ENCODE measurements around the gene CPNE5.
"Not testable (repeated sequence)": the region's sequence is repeated elsewhere in the genome, so short reads cannot be mapped to it uniquely, and the experiment has no call there.

The CPNE5 gene

DNA sequence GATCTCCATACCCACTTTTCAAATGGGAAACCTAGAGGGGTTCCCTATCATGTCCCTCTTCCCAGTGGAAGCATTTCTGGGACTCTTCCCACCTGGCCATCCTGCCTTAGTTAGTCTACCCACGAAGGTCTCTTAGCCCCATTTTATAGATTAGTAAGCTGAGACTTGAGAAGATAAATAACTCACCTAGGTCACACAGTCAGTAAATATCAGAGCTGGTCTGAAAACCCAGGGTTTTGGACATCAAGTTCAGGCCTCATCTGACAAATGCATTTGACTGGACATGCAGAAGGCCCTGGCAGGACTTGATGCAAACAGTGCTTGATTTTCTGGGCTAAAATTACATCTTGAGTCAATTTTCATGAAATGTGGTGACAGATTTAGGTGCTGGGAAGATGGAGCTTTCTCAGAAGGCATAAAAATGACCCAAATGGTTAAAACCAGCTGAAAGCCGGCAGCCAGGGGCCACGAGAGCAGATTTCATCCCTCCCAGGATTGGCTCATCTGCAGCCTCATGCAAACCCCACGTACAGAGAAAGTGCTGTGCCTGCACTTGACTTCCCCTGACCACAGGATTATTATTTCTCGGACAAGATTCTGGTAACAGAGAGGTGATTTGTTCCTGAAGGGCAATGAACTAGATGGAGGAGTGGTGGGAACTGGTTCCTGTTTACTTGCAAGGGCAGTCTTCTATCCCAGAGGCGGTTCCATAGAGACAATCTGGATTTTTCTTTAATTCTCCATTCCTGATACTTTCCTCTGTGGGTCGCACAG is 23.1 kb downstream of the CPNE5 start:
- no peak for DNase-seq (ENCODE audit: low read depth)

DNA sequence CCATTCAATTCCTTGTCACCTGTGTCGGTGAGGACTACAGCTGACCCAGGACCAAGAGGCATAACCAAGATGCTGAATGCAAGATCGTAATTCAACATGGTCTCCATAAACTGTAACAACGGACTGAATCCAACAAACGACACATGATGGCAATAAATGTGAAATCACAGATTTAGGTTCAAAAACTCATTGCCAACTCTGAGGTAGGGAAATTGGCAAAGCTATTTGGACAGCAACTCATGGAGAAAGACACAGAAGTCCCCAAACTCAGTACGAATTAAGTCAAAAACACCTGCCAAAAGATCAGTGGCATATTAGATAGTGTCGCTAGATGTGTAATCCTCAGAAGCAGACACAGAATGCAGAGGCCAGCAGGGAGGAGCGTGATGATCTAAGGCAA is 25.0 kb downstream of the CPNE5 start:
- DNase-seq (ENCODE audit: low read depth) = no peak

DNA sequence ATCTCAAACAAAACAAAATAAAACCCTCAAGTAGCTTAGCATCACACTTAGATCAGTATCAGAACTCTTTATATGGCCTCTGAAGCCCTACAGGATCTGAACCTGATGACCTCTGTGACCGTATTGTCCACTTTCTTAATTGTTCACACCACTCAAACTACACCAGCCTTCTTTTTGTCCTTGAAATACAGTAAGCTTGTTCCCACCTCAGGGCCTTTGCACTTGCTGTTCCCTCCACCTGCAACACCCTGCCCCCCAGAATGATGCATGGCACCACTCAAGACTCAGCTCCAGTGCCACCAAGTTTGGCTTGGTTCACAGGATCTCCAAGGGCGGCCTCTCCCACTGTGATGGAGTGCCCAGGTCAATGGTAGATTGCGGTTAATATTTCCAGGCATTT is 25.7 kb downstream of the CPNE5 start:
- DNase-seq (ENCODE audit: low read depth) = no peak

DNA sequence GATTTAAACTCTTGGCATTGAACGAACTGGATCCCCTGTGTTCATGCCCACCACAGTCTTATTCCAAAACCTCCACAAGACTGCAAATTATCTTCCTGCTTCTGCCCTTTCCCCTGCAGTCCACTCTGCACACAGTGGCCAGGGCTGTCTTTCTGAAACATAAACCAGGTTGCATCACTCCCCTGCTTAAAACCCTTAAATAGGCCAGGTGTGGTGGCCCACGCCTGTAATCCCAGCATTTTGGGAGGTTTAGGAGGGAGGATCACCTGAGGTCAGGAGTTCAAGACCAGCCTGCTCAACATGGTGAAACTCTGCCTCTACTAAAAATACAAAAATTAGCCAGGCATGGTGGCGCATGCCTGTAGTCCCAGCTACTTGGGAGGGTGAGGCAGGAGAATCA is 26.2 kb downstream of the CPNE5 start:
- DNase-seq (ENCODE audit: low read depth) = not testable (repeated sequence)

DNA sequence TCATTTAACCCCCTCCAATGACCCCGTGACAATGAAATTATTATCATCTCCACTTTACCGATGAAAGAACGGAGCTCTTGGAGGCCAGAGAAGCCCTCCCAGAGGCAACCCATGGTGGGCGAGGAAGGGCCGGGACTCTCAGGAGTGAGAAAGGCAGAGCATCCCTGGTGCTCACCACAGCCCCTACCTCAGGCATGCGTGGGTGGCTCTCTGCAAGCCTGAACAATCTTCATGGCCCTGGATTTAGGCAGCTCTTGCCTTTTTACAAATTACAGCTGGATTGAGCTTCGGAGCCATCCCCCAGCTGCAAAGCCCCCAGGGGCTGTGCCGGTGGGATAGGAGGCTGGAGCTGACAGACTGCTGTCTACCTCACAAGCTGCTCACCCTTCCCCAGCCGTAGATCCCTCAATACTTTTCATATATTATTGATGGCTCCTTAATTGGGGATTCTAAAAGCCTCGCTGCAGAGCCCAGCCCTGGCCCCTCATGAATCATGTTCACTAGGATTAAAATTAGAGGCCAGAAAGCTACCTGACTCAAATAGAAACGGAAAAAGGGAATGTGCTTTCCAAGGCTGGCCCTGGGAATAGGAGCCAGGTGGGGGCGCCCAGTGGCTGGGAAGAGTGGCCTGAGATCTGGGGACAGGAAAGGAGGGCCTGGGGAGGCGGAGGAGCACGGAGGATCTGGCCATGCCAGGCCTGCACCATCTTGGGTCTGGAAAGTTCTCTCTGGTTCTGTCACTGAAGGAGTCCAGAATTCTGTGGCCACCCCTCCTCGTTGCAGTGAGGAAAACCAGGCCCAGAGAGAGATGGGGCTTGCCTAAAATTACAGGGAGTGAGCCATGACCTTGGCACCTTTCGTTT is 29.1 kb downstream of the CPNE5 start:
- no peak for DNase-seq (ENCODE audit: low read depth)

DNA sequence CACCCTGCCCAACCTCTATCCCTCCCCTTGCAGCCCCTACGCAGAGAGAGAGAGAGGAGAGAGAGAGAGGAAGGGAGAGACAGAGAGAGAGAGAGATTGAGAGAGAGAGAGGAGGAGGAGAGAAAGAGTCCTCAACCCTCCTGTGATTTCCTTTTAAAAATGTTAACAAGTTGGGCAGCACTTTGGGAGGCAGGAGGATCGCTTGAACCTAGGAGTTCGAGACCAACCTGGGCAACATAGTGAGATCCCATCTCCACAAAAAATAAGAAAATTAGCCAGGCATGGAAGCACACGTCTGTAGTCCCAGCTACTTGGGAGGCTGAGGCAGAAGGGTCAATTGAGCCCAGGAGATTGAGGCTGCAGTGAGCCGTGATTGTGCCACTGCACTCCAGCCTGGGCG is 30.1 kb downstream of the CPNE5 start:
- no peak for DNase-seq (ENCODE audit: low read depth)

DNA sequence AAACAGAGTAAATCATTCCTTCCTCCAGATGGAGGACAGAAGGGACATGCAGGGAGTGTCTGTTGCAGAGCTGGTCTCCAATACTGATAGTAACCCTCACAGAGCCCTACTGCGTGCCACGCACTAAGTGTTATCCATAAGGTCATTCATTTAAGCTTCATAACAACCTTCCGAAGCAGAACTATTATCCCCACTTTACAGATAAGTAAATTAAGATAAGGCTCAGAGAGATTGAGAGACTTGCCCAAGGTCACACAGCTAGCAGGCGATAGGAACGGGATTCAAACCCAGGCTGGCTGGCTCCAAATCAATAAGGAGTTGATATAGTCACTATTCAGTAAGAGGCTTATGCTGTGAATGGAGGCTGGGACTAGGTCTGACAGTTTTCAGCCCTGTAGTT is 30.6 kb downstream of the CPNE5 start:
- DNase-seq (ENCODE audit: low read depth) = no peak

DNA sequence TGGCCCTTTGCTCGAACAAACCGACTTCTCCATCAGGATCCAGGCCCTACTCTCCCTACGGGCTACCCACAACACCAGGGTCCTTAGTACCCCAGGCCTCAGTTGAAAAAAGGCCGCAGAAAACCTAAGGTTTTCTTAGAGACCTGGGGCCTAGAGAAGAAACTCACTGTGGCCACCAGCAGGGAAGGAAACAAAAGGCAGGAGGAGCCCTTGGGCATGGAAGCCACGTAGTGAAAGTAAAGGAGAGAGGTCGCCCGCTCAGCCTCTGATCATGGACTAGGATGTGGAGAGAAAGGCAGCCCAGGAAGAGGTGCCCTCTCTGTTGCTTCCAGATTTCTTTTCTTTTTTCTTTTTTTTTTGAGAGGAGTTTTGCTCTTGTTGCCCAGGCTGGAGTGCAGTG is 31.5 kb downstream of the CPNE5 start:
- DNase-seq (ENCODE audit: low read depth) = no peak

DNA sequence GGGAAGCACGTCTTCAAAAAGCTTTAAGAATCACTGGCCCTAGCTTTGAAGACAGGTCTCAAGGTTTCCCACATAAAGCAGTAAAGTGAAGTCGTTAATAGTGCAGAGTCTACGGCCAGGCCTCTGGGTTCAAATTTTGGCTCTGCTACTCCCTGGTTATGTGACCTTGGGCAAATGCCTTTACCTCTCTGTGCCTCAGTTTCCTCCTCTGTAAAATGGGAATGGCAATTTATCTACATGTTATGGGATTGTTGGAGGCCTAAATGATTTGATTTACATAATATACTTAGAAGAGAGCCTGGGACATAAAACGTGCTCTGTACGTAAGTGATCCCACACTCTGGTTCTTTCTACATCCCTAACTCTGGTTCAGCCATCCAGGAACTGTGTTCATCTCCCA is 32.1 kb downstream of the CPNE5 start:
- no peak for DNase-seq (ENCODE audit: low read depth)

DNA sequence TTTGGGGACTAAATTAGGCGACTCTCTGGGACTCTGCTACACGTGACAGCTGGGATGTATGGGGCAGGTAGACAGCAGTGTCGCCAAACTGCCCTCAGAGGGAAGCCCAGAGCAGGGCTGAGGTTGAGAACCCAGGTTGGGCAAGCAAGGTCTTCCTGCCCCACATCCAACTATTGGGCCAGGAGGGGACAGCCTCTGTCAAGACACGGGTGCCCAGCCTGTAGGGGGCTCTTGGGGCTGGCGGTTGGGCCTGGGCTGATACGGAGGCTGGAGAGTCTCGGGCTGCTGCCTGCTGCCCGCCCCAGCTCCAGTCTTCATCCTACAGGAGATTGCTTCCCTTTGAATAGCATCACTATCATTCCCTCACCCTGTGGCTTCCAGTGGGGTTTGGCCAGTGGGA is 33.3 kb downstream of the CPNE5 start:
- DNase-seq (ENCODE audit: low read depth) = no peak

DNA sequence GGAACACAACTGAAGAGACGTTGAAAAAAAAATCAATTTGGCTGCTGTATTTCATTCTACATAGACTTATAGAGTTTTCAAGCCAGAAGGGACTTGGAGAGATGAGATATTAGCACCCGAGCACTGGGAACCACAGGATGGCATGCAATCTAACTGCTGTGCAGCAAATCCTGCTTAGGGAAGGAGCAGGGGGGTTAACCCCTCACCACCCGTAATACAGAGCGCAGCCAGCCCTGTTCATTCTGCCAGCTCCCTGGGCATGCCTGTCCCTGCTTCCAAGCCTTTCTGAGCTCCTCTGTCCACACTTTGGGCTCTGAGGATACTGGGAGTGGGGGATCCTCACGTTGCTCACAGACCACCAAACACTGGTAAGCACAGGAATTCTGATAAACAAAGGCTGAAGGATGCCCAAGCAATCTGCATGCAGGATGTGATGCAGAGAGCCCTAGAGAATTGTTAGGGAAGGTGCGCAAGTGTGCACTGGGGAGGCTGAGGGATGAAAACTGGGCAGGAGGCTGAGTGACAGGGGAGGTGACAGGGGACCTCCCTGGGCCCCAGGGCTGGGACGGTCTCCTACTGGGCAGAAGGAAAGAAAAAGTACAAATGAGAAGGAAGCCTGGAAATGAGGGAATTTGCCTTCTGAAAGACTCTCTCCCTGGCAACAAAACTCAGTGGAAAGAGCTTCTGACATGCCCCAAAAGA is 34.0 kb downstream of the CPNE5 start:
- DNase-seq (ENCODE audit: low read depth) = no peak

DNA sequence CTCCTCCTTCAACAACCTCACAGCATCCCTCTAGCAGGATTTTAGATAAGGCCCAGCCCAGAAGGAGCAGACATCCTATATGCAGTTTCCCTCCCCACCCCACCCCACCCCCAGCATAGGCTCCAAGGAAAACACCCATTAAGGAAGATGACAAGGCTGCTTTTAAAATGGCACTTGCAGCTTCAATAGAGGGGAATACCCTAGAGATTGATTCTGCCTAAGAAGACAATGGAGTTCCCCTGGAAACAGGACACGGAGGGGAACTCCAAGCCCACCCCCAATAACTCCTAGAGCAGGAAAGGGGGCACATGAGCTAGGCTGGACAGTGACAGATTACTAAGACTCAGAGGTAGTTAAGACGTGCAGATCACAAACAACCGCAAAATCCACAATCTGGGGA is 34.7 kb downstream of the CPNE5 start:
- no peak for DNase-seq (ENCODE audit: low read depth)

DNA sequence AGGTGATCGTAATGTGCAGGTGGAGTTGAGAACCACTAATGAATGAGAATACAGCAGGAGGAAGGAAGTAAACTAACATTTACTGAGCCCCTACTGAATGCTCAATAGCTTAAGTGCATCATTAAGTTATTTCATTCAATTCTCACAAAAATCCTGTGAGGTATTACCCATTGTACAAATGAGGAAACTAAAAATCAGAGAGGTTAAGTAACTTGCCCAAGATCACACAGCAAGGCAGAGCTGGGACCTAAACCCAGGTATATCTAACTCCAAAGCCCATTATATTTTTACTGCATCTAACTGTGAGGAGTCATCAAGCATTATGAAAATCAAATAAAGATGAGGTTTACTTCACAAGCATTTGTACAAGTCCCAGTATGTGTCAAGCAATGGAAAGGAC is 35.3 kb downstream of the CPNE5 start:
- no peak for DNase-seq (ENCODE audit: low read depth)

DNA sequence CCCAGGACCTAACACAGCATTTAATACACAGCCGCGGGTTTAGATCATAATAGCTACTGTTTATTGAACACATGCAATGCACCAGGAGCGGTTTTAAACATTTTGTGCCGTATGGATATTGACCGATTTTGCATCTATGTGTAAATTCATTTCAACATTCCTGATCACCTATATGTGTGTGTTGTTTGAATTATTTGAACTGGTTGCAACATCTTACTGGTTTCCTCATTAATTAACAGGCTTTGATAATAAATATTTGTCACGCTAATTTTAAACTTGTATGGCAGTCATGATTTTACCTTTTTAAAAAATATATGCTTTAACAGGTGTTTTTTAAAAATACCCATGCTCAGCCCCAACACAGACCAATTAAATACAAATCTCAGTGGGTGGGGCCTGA is 35.8 kb downstream of the CPNE5 start:
- DNase-seq (ENCODE audit: low read depth) = no peak

DNA sequence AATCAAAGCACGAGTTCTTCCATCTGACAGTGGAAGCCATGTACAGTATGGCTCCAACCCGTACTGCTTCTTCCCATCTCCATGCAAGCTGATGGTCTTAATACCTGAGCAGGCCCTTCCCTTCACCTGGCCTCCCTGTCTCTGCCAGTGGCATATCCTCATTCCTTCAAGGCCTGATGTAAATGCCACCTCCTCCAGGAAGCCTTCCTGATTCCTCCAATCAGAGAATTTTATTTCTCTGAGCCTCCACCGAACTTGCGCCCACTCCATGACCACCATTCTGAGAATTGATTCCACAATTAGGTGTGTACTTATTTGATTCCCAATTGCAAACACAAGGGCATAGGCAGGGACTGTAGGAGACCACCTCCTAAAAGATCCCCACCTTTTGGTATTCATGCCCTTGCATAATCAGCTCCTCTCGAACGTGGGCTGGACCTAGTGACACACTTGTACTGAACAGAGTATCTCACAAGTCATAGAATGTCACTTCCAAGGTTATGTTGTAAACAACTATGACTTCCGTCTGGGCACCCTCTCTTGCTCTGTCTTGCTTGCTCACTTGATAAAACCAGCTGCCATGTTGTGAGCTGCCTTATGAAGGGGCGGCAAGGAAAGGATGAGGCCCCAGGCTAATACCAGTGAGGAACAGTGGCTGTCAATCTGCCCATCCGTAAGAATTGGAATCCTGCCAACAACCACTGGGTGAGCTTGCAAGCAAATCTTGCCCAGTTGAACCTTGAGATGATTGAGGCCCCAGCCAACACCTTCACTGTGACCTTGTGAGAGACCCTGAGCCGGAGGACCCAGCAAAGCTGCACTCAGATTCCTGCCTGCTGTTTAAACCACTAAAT is 38.8 kb downstream of the CPNE5 start:
- no peak for DNase-seq (ENCODE audit: low read depth)

DNA sequence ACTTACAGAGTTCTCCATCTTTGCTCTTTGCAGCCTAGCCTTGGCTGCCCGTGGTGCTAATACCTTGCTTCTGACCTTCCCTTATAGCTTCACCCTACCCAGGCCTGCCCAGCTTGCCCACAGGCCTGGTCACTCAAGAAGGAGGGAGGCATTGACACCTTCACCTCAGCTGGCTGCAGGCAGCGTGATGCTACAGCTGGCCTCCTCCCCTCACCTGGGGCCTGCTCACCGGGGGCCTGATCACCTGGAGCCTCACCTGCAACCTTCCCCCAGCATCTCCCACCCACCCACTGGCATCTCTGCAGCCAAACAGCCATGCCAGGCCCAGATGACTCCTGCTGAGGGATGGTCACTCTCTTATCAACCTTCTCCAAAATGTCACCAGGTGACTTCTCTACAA is 40.4 kb downstream of the CPNE5 start:
- DNase-seq (ENCODE audit: low read depth) = no peak

DNA sequence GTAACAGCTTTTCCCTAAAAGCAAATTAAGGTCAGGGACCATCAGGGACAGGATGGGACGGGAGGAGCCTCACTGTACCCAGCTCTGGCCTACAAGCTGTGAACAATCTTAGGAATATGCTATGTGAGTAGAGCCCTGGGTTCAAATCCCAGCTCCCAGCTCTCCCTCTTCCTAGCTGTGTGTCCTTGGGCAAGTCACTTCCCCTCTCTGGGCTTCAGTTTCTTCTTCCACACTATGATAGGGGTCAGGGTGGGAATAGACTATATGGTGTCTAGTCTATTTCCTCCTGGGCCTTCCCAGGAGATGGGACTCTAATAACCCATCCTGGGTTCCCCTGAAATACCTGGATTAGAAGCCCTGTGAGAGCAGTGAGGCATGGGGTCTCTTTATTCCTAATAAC is 41.6 kb downstream of the CPNE5 start:
- DNase-seq (ENCODE audit: low read depth) = no peak

DNA sequence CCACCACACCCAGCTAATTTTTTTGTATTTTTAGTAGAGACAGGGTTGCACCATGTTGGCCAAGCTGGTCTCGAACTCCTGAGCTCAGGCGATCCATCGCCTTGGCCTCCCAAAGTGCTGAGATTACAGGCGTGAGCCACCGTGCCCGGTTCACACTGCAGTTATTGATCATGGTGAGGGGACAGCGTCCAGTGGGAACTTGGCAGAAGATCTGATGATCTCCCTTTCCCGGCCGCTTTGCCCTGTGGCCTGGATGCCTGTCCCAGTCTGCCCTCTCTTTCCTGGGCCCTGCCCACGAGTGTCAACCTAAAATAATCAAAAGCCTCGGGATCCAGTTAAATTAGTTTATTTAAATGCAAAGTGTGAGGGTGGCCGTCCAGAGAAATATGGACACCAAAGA is 42.2 kb downstream of the CPNE5 start:
- DNase-seq (ENCODE audit: low read depth) = no peak

DNA sequence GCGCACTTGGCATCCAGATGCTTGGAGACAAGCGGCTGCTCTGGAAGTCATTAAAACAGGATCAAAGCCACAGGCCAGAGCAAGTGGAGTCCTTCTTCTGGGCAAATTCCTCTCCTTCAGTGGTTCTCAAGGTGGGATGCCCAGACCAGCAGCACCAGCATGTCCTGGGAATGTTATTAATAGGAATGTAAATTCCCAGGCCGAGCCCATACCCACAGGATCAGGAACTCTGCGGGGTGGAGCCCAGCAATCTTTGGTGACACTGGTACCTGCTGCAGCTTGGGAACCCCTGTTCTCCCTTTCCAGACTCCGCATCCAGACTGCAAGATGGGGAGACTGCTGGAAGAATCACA is 44.6 kb downstream of the CPNE5 start:
- DNase-seq (ENCODE audit: low read depth) = no peak

DNA sequence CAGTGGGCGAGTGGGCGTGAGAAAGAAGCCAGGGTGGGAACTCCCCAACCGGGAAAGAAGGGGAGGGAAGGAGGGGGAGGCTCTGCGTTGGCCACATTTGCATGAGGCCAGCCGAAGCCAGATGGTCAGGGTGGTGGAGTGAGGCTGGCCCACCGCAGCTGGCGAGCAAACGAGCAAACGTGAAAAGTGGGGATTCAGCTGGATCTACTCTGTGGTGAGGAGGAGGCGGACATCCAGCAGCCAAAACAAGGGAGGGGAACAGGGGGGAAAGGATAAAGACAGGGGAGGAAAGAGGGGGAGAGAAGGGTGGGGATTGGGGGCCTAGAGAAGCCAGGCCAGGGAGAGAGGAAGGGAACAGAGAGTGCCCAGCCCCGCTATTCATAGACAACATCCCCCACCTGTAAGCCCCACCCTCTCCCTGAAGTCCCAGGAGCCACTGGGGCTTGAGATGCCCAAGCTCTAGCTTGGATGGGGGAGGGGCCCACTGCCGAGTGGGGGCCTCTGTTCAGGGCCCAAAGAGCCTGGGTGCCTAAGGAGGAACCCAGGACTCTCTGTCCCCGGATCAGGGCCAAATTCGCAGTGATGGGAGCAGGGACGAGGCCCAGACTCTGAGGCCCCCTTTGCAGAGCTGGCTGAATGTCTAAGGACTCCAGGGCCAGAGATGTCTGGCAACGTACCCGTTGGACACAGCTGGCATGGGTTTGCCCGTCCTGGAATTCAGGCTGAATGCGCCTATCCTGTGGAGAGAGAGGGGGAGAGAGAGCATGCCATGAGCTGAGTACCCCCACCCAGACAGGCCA is 45.1 kb downstream of the CPNE5 start:
- DNase-seq (ENCODE audit: low read depth) = no peak

DNA sequence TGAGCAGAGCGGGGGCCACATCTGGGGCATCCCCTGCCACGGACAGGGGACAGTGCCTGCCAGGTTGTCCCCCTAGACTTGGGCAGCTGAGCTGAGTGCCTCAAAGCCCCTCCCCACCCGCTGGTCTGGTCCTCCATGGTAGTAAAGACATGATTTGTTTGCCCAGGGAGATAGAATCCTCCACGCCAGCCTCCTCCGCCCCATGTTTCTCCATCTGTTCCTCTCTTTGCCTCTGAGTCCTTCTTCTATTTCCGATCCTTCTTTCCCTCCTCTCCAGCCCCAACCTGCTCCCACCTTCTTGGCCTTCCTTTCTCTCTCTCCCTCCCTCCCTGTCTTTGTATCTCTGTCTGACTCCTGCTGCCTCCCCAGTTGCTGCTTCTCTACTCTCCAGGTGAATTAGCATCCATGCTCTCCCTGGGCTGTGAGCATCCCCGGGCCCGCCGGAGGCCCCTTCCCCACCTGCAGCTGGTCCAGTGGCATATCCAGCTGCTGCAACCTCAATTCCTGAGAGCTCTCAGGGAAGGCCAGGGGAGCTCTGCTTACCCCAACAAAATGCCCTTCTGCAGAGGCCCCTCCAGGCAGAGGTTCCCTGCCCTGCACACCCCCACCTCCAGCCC is 45.8 kb downstream of the CPNE5 start:
- no peak for DNase-seq (ENCODE audit: low read depth)

Measured in stimulated activated CD8-positive, alpha-beta memory T cell treated with anti-CD3 and anti-CD28 coated beads, Interleukin-12 subunit alpha, Interleukin-12 subunit beta, amount 100 ng/mL, for 4 hours (primary cell).